Tibial artery (tissue), 4 donors: ENCODE data around the gene PTGIR.
A peak's percentile ranks its signal among the peaks of the same experiment; 100 is the strongest.

Experiments used
- DNase-seq, 2 donors: peaks; one replicate each; pipeline ENCODE4 v3.0.0-alpha.2; 2019
- H3K27ac ChIP-seq, 2 donors: fragments of 200-600 bp; sonication (generic) in 1 of 2; 1 replicate in 1 of 2; 2 replicates in 1 of 2; pipeline ENCODE4 v1.5.1; 2018 to 2019; ENCODE audit warnings: mild to moderate bottlenecking in 1 of 2
- H3K27me3 ChIP-seq, 2 donors: fragments of 200-600 bp; sonication (generic) in 1 of 2; one replicate each; pipeline versions ENCODE4 v1.5.1 to v1.6.0; 2016 to 2019
- H3K36me3 ChIP-seq, 3 donors: fragments of 200-600 bp; sonication (generic) in 2 of 3; one replicate each; pipeline ENCODE4 v1.5.1; 2016 to 2019; ENCODE audit warnings: mild to moderate bottlenecking in 2 of 3
- H3K4me1 ChIP-seq, 4 donors: fragments of 200-600 bp; sonication (generic) in 2 of 4; 1 replicate in 3 of 4; 2 replicates in 1 of 4; pipeline ENCODE4 v1.5.1; 2016 to 2019
- H3K4me3 ChIP-seq, 2 donors: fragments of 200-600 bp; sonication (generic) in 1 of 2; 1 replicate in 1 of 2; 2 replicates in 1 of 2; pipeline ENCODE4 v1.5.1; 2018 to 2019; ENCODE audit warnings: mild to moderate bottlenecking in 2 of 2
- H3K9me3 ChIP-seq, 3 donors: fragments of 200-600 bp; sonication (generic) in 1 of 3; one replicate each; pipeline ENCODE4 v1.5.1; 2016 to 2019
- intact Hi-C: fragments of 100-400 bp; cut with DNase I; formaldehyde crosslinking; loops from one replicate; pipeline ENCODE4 v1.15.0; 2023; ENCODE audit warnings: low total_unique reads
- TF ChIP-seq, protein P1 (sequence below), 2 experiments: fragments of 200-600 bp in 1 of 2; fragments of 450-650 bp in 1 of 2; IDR thresholded peaks; one replicate each; pipeline ENCODE4 v1.5.1; 2017 to 2019; ENCODE audit warnings: antibody characterized with exemption in 2 of 2, mild to moderate bottlenecking in 1 of 2, moderate library complexity in 1 of 2

Gene PTGIR

DNA sequence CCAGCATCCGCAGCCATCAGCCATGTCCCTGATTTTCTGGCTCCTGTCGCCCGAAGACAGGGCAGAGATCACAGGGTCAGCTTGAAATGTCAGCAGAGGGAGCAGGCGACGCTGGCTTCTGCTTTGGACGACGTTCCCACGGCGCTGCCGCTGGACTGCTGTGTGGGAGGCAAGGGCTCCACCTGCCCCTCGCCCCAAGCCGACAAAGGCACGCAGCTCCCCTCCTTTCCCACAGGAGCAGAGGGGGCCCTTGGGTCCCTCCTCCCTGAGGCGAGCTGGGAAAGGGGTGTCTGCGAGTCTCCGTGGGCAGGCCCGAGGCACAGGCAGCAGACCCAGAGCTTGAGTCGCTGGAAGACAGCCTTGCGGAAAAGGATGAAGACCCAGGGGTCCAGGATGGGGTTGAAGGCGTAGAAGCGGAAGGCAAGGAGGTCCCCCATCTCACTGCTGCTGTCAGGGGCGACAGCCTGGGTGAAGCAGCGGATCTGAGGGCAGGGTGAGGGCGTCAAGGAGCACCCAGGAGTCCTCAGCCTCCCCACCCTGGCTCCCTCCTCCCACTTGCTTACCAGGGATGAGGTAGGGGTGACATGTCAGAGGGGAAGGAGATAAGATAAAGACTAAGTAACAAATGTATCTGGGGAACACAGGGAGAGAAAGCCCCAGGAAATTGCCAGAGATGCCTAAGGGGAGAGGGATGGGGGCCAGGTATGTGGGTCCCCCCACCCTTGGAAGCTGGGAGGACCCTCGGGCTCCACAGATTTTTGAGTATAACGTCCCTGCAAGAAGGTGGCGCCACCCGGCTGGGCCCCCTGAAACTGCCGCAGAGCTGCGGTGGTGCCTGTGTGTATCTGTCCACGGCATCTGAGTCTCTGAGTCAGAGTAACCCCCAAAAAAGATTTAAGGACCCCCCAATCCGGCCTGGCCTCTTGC lies 3.4 kb downstream of the PTGIR start:
- Histone ChIP-seq H3K4me1 (peaks cover 7 to 96% (median 87%) of the 10 kb centered on the region in 4 donors), H3K27ac (peak overlapping the region; percentile 90 to 94), H3K36me3 (no peaks in the 10 kb centered on the region), H3K4me3 (peak overlapping the region; percentile 46 to 49), H3K9me3 (no peaks in the 10 kb centered on the region), H3K27me3 (no peaks in the 10 kb centered on the region)
- DNase-seq, result peak in 1 of 2 donors; percentile 71
- intact Hi-C loops, result no loop called here
- TF ChIP-seq, protein P1, sequence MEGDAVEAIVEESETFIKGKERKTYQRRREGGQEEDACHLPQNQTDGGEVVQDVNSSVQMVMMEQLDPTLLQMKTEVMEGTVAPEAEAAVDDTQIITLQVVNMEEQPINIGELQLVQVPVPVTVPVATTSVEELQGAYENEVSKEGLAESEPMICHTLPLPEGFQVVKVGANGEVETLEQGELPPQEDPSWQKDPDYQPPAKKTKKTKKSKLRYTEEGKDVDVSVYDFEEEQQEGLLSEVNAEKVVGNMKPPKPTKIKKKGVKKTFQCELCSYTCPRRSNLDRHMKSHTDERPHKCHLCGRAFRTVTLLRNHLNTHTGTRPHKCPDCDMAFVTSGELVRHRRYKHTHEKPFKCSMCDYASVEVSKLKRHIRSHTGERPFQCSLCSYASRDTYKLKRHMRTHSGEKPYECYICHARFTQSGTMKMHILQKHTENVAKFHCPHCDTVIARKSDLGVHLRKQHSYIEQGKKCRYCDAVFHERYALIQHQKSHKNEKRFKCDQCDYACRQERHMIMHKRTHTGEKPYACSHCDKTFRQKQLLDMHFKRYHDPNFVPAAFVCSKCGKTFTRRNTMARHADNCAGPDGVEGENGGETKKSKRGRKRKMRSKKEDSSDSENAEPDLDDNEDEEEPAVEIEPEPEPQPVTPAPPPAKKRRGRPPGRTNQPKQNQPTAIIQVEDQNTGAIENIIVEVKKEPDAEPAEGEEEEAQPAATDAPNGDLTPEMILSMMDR (IDR thresholded peaks at IDR 0.05), result peak in 1 of 2 experiments; percentile 18

DNA sequence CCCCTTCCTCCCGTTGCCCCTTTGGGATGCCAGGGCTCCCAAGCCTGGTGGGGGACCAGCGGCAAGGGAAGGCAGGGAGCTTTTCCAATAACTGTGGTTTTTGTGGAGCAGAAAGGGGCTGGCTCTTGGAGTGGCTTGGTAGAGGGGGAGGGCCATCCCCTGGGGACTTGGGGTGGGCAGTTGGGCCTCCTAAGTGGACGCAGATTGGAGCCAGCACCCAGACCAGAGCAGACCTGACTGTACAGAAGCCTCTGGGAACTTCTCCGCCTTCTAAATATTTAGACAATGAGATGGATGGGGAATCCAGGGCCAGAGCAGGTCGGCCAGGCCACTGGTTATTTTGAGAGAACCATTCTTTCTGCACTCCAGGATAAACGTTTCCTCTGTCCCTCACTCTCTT lies 4.2 kb downstream of the PTGIR start:
- TF ChIP-seq, protein P1 (IDR thresholded peaks at IDR 0.05), result no peak
- Histone ChIP-seq H3K4me1 (peaks cover 7 to 89% (median 80%) of the 10 kb centered on the region in 4 donors), H3K27ac (peak overlapping the region; percentile 90 to 94), H3K27me3 (no peaks in the 10 kb centered on the region), H3K36me3 (no peaks in the 10 kb centered on the region), H3K9me3 (no peaks in the 10 kb centered on the region), H3K4me3 (peak overlapping the region; percentile 46 to 49)
- peak in 1 of 2 donors; percentile 89 for DNase-seq
- intact Hi-C loops, result no loop called here

DNA sequence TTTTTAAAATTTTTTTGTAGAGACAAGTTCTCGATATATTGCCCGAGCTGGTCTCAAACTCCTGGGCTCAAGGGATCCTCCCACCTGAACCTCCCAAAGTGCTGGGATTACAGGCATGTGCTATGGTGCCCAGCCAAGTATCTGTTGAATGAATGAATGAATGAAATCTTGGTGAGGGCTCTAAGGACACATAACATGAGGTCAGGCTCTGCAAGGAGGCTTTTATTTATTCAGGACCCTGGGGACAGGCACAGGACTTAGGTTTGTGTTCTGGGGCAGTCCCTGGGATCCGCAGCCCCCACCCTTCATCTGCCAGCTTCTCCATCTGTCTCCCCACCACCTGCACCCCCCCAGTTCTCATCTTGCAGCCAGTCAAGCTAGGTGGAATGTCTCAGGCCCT lies 4.6 kb downstream of the PTGIR start:
- H3K27me3 ChIP-seq, result no peaks in the 10 kb centered on the region
- TF ChIP-seq, protein P1 (IDR thresholded peaks at IDR 0.05), result no peak
- peak overlapping the region; percentile 90 to 94 for H3K27ac ChIP-seq
- intact Hi-C loops, result no loop called here
- DNase-seq, result no peak
- H3K9me3 ChIP-seq, result no peaks in the 10 kb centered on the region
- H3K36me3 ChIP-seq, result no peaks in the 10 kb centered on the region
- peak overlapping the region in 1 of 2 donors; percentile 49 for H3K4me3 ChIP-seq
- peaks cover 7 to 85% (median 76%) of the 10 kb centered on the region in 4 donors for H3K4me1 ChIP-seq

DNA sequence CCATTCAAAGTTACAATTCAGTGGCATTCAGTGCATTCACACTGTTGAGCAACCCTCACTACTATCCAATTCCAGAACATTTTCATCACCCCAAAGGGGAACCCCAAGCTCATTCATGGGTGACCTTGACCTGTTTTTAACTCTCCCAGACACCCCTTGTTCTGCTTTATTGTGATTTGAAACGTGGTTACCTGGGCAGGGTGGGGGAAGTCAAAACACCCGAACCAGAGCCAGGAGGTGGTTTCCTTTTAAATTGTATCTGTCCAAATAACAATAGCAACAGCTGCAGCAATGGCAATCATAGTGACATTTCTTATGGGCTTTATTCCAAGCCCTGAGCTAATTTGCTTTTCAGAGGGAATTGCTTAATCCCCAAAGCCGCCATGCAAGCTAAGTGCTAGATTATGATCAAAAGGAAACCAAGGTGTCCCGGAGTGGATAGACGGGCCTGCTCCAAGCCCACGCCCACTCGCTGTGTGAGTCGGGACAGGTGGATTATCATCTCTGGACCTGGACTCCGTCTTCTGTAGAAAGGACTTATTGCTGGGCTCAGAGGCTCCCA lies 6.1 kb downstream of the PTGIR start:
- peaks cover 7 to 76% (median 67%) of the 10 kb centered on the region in 4 donors for H3K4me1 ChIP-seq
- DNase-seq, result no peak
- H3K4me3 ChIP-seq, result no peak overlapping the region
- peak overlapping the region; percentile 90 to 94 for H3K27ac ChIP-seq
- no peaks in the 10 kb centered on the region for H3K27me3 ChIP-seq
- intact Hi-C loops, result loop anchor here (5.0 to 10.0 kb wide), 2 partner anchors 44 to 116 kb away; partner anchors contain the start of gene DACT3
- no peaks in the 10 kb centered on the region for H3K9me3 ChIP-seq
- TF ChIP-seq, protein P1 (IDR thresholded peaks at IDR 0.05), result no peak
- H3K36me3 ChIP-seq, result no peaks in the 10 kb centered on the region

DNA sequence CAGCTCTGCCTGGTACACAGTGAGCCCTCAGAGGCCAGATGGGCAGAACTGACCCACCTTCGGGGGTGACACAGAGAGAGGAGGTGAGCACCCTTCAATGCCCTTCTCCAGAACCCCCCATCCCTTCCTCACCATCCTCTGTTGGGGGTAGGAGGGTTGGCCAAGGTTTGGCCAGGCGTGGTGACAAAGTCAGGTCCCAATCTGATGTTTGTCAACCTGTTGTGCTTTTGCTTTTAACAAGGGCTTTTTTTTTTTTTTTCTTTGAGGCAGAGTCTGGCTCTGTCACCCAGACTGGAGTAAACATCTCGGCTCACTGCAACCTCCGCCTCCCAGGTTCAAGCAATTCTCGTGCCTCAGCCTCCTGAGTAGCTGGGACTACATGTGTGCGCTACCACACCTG lies 7.3 kb downstream of the PTGIR start:
- H3K4me3 ChIP-seq, result no peak overlapping the region
- H3K4me1 ChIP-seq, result peaks cover 7 to 65% (median 59%) of the 10 kb centered on the region in 4 donors
- no peaks in the 10 kb centered on the region for H3K36me3 ChIP-seq
- DNase-seq, result no peak
- TF ChIP-seq, protein P1 (IDR thresholded peaks at IDR 0.05), result no peak
- peak overlapping the region in 1 of 2 donors; percentile 48 for H3K27ac ChIP-seq
- H3K27me3 ChIP-seq, result no peaks in the 10 kb centered on the region
- intact Hi-C loops, result loop anchor here (5.0 to 10.0 kb wide), 2 partner anchors 45 to 117 kb away; partner anchors contain the start of gene DACT3
- no peaks in the 10 kb centered on the region for H3K9me3 ChIP-seq
